Activated naive CD4-positive, alpha-beta T cell (primary cell): ENCODE results near the gene USP17L17.
"Not testable (repeated sequence)": the region's sequence is repeated elsewhere in the genome, so short reads cannot be mapped to it uniquely, and the experiment has no call there.

Experiments used
- DNase-seq, 4 experiments: peaks; one replicate each; lab custom pipeline; 2025; lab: John Stamatoyannopoulos, UW

Gene USP17L17, protein sequence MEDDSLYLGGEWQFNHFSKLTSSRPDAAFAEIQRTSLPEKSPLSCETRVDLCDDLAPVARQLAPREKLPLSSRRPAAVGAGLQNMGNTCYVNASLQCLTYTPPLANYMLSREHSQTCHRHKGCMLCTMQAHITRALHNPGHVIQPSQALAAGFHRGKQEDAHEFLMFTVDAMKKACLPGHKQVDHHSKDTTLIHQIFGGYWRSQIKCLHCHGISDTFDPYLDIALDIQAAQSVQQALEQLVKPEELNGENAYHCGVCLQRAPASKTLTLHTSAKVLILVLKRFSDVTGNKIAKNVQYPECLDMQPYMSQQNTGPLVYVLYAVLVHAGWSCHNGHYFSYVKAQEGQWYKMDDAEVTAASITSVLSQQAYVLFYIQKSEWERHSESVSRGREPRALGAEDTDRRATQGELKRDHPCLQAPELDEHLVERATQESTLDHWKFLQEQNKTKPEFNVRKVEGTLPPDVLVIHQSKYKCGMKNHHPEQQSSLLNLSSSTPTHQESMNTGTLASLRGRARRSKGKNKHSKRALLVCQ

DNA sequence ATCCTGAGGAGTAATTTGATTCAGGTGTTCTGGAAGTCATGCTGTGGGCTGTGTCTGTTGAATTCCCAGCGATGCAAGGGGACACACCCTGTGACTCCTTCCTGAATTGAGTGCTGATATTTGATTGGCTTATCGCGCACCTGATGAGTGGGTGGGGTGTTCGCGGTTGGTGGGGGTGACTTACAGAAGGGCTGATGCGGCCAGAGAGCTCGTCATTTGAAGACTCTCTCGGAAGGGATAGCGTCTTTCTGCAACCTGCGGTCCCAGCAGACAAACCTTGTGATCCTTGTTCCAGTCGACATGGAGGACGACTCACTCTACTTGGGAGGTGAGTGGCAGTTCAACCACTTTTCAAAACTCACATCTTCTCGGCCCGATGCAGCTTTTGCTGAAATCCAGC lies at the start of gene USP17L17:
USP17L17 (plus strand) TSS at position 301 of the 400 bp plus-strand sequence; CDS start at position 301, 0 bp downstream.
- not testable (repeated sequence) for DNase-seq

GRCh38 chr4:9210357-9210756 lies 33.3 kb upstream of the USP17L17 start, which contains the start of gene USP17L10:
TSS of gene USP17L10 (plus strand) at chr4:9210657. CDS start at chr4:9210657, 0 bp downstream.
- DNase-seq, result not testable (repeated sequence)

GRCh38 chr4:9214701-9215100 lies 29.0 kb upstream of the USP17L17 start:
- DNase-seq, result not testable (repeated sequence)

- DNase-seq, result not testable (repeated sequence)
These were observed 28.6 kb upstream of the USP17L17 start, which contains the start of gene USP17L11 for GRCh38 chr4:9215105-9215504. TSS of gene USP17L11 (plus strand) at chr4:9215405. CDS start at chr4:9215405, 0 bp downstream.

GRCh38 chr4:9219852-9220251 lies 23.8 kb upstream of the USP17L17 start, which contains the start of gene USP17L12:
TSS of gene USP17L12 (plus strand) at chr4:9220152. CDS start at chr4:9220152, 0 bp downstream.
- not testable (repeated sequence) for DNase-seq

GRCh38 chr4:9224596-9224995 lies 19.1 kb upstream of the USP17L17 start, which contains the start of gene USP17L13:
TSS of gene USP17L13 (plus strand) at chr4:9224896. CDS start at chr4:9224896, 0 bp downstream.
- DNase-seq, result not testable (repeated sequence)

DNA sequence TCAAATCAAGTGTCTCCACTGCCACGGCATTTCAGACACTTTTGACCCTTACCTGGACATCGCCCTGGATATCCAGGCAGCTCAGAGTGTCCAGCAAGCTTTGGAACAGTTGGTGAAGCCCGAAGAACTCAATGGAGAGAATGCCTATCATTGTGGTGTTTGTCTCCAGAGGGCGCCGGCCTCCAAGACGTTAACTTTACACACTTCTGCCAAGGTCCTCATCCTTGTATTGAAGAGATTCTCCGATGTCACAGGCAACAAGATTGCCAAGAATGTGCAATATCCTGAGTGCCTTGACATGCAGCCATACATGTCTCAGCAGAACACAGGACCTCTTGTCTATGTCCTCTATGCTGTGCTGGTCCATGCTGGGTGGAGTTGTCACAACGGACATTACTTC lies 13.4 kb upstream of the USP17L17 start:
- DNase-seq, result not testable (repeated sequence)

DNA sequence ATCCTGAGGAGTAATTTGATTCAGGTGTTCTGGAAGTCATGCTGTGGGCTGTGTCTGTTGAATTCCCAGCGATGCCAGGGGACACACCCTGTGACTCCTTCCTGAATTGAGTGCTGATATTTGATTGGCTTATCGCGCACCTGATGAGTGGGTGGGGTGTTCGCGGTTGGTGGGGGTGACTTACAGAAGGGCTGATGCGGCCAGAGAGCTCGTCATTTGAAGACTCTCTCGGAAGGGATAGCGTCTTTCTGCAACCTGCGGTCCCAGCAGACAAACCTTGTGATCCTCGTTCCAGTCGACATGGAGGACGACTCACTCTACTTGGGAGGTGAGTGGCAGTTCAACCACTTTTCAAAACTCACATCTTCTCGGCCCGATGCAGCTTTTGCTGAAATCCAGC lies 9.6 kb upstream of the USP17L17 start, which contains the start of gene USP17L15:
USP17L15 (plus strand) TSS at position 301 of the 400 bp plus-strand sequence; CDS start at position 301, 0 bp downstream.
- DNase-seq, result not testable (repeated sequence)

- not testable (repeated sequence) for DNase-seq
These were observed 5.2 kb upstream of the USP17L17 start for GRCh38 chr4:9238461-9238860.

DNA sequence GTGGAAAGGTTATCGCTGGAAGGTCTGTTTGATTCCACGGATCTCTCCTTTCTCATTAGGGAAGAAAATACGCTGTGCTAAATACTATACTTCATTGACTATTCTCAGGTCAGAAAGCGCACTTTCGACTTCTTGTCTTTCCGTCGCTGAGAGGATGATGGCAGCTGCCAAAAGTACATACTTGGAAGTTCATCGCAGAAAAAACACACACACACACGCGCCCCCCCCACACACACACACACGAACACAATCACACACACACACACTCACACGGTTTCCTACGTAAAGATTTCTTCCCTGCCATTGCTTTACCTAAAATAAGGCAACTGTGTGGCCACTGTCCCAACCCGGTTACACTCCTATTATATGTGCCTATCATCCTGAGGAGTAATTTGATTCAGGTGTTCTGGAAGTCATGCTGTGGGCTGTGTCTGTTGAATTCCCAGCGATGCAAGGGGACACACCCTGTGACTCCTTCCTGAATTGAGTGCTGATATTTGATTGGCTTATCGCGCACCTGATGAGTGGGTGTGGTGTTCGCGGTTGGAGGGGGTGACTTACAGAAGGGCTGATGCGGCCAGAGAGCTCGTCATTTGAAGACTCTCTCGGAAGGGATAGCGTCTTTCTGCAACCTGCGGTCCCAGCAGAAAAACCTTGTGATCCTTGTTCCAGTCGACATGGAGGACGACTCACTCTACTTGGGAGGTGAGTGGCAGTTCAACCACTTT lies 4.4 kb downstream of the USP17L17 start, which contains the start of gene USP17L18:
USP17L18 (plus strand) TSS at position 678 of the 728 bp plus-strand sequence; CDS start at position 678, 0 bp downstream.
- DNase-seq, result not testable (repeated sequence)

DNA sequence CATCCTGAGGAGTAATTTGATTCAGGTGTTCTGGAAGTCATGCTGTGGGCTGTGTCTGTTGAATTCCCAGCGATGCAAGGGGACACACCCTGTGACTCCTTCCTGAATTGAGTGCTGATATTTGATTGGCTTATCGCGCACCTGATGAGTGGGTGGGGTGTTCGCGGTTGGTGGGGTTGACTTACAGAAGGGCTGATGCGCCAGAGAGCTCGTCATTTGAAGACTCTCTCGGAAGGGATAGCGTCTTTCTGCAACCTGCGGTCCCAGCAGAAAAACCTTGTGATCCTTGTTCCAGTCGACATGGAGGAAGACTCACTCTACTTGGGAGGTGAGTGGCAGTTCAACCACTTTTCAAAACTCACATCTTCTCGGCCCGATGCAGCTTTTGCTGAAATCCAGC lies 9.4 kb downstream of the USP17L17 start, which contains the start of gene USP17L19:
USP17L19 (plus strand) TSS at position 301 of the 400 bp plus-strand sequence; CDS start at position 301, 0 bp downstream.
- DNase-seq, result not testable (repeated sequence)

DNA sequence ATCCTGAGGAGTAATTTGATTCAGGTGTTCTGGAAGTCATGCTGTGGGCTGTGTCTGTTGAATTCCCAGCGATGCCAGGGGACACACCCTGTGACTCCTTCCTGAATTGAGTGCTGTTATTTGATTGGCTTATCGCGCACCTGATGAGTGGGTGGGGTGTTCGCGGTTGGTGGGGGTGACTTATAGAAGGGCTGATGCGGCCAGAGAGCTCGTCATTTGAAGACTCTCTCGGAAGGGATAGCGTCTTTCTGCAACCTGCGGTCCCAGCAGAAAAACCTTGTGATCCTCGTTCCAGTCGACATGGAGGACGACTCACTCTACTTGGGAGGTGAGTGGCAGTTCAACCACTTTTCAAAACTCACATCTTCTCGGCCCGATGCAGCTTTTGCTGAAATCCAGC lies 14.1 kb downstream of the USP17L17 start, which contains the start of gene USP17L20:
USP17L20 (plus strand) TSS at position 301 of the 400 bp plus-strand sequence; CDS start at position 301, 0 bp downstream.
- not testable (repeated sequence) for DNase-seq

- not testable (repeated sequence) for DNase-seq
These were observed 18.9 kb downstream of the USP17L17 start, which contains the start of gene USP17L21 for GRCh38 chr4:9262572-9262971. TSS of gene USP17L21 (plus strand) at chr4:9262872. CDS start at chr4:9262872, 0 bp downstream.

GRCh38 chr4:9267319-9267718 lies 23.6 kb downstream of the USP17L17 start, which contains the start of gene USP17L22:
TSS of gene USP17L22 (plus strand) at chr4:9267619. CDS start at chr4:9267619, 0 bp downstream.
- DNase-seq, result not testable (repeated sequence)

- not testable (repeated sequence) for DNase-seq
These were observed 28.0 kb downstream of the USP17L17 start for GRCh38 chr4:9271719-9272118.
